MV-4-11 (cell line): Measurements from ENCODE around the gene DGCR8.

ENCODE experiments used
- DNase-seq: peaks from one replicate; lab custom pipeline; 2025; lab: John Stamatoyannopoulos, UW

The DGCR8 gene

GRCh38 chr22:20052309-20053259 lies 27.5 kb upstream of the DGCR8 start:
- DNase-seq: no peak

GRCh38 chr22:20053407-20054033 lies 26.5 kb upstream of the DGCR8 start:
- DNase-seq: no peak

- no peak for DNase-seq
Observed at GRCh38 chr22:20054034-20054427, 26.0 kb upstream of the DGCR8 start.

- DNase-seq: no peak
Observed at GRCh38 chr22:20054485-20054884, 25.6 kb upstream of the DGCR8 start.

GRCh38 chr22:20055144-20055543 lies 24.9 kb upstream of the DGCR8 start:
- DNase-seq: no peak

DNA sequence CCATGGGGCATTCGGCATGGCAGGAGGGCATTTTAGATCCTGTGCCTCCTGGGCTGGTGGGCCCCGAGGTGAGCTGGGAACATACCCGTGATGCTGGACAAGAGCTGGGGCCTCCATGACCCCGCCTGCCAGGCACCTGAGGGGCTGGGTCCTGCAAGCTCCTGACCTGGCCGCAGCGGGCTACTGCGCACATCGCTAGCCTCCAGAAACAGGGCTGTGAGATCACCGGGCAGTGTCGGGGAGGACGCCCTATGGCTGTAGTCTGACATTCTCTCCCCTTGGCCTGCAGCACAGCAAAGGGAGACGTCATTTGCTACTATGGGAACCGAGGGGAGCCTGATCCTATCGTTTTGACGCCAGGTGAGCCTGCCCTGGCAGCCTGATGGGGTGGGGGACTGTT lies 24.4 kb upstream of the DGCR8 start:
- no peak for DNase-seq

DNA sequence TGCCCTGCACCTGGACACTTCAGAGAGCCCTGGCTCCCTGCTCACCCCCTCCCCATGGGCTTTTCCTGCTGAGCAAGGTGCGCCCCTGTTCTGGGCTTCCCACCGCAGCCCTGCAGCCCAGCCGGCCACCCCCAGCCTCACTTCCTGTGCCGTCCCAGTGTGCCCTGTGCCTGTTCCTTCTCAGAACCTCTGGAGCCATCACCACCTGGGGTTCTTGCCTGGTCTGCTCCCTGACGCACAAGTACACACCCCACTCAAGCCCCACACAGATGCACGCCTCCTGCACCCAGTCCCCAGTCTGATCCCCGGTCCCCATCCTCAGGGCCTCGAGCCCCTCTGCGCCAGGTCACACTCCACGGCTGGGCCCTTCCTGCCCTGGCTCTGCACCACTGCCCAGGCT lies 23.9 kb upstream of the DGCR8 start:
- no peak for DNase-seq

- no peak for DNase-seq
Observed at GRCh38 chr22:20056696-20057386, 23.2 kb upstream of the DGCR8 start.

DNA sequence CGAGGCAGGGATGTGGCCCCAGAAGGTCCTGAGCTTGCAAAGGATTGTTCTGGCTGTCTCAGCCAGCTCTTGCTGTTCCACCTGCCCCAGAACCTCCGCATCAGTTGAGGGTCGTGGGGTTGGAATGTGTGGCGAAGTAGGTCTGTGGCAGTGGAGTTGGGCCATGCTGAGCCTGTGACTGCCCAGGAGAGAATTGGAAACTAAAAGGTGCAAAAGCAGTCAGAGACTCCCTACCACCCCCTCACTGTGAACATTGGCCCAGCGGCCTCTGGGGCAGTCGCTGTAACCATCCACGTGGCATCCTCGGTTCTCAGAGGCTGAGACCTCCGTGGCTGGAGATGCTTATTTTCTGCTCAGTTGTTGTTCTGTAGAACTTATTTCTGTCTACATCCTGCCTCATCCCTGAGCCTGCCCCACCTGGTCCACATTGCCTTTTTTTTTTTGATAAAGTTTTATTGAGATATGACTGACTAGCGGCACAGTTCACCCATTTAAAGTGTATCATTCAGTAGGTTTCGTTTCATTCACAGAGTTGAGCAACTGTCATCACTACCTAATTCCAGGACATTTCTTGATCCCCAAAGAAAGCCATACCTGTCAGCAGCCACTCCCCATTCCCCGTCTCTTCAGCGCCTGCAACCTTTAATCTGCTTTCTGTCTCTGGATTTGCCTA lies 22.3 kb upstream of the DGCR8 start:
- DNase-seq: no peak

DNA sequence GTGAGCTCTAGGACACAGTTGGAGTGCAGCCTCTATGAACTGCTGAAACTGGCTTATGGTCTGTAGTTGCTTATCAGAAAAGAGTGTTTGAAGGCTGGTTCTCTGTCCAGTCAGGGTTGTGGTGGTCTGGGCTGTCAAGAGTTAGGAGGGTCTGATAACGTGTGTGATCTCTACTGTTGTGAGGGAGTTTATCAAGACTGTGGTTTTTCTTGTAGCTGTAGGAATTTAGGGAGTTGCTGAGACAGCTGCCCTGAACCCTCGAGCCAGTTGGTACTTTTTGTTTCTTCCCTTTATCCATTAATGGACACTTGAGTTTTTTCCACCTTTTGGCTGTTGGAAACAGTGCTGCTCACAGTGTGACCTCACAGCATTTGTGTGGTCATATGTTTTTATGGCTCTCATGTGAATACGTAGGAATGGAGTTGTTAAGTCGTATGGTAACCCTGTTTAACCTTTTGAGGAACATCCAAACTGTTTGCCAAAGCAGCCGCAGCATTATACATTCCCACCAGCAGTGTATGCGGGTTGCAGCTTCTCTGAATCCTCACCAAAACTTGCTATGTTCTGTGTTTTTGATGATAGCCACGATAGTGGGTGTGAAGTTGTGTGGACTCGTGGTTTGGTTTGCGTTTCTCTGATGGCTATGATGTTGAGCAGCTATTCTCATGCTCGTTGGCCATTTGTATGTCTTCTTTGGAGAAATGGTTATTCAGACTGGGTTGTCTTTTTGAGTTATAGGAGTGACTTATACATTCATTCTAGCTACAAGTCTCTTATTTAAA lies 20.9 kb upstream of the DGCR8 start:
- DNase-seq: no peak

DNA sequence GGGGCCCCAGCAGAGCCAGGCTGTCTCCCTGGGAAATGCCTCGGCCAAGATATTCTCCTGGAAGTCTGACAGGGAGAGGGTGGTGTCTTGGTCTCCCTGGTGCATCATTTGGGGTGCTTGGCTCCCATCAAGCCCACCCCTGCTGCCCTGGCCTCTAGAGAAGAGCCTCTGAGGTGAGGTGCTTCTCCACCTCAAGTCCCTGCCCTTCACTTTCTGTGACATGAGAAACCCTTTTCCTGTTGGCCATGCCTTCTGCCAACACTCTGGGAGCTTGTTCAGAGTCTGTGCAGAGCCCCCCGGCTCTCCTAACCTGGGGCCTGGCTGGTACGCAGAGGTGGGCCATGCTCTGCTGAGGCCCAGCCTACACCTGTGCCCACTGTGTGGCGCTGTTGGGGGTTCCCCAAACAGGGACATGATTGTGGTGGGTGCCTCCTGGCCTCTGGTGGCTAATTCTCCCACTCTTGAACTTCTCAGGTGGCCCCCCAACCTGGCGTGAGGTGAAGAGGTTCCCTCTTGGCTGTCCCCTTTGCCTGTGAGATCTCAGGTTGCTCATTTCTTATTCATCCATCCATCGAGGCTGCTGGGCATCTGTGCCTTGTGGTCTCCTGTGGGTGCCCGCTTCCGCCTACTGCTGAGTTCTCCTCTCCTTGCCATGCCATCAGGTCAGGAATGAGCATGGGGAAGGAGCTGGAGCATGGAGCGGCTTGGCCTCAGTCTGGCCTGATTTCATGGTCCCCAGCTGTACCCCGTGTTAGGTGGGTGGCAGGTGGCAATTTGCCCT lies 19.2 kb upstream of the DGCR8 start:
- DNase-seq: no peak

- no peak for DNase-seq
Observed at GRCh38 chr22:20061481-20061861, 18.6 kb upstream of the DGCR8 start.

- no peak for DNase-seq
Observed at GRCh38 chr22:20062043-20062765, 17.8 kb upstream of the DGCR8 start.

DNA sequence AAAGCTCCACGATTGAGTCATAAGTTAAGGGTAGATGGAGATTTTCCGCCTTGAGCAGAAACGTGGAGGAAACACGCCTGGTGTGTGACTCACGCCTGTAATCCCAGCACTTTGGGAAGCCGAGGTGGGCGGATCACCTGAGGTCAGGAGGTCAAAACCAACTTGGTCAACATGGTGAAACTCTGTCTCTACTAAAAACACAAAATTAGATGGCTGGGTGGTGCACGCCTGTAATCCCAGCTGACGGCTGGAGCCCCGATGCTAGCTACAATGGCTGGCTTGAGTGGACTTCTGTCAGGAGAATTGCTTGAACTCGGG lies 17.3 kb upstream of the DGCR8 start:
- peak; percentile 5 for DNase-seq

- DNase-seq: no peak
Observed at GRCh38 chr22:20063271-20064139, 16.5 kb upstream of the DGCR8 start.

GRCh38 chr22:20064140-20064480 lies 15.9 kb upstream of the DGCR8 start:
- peak; percentile 21 for DNase-seq

GRCh38 chr22:20064545-20065262 lies 15.3 kb upstream of the DGCR8 start:
- no peak for DNase-seq

DNA sequence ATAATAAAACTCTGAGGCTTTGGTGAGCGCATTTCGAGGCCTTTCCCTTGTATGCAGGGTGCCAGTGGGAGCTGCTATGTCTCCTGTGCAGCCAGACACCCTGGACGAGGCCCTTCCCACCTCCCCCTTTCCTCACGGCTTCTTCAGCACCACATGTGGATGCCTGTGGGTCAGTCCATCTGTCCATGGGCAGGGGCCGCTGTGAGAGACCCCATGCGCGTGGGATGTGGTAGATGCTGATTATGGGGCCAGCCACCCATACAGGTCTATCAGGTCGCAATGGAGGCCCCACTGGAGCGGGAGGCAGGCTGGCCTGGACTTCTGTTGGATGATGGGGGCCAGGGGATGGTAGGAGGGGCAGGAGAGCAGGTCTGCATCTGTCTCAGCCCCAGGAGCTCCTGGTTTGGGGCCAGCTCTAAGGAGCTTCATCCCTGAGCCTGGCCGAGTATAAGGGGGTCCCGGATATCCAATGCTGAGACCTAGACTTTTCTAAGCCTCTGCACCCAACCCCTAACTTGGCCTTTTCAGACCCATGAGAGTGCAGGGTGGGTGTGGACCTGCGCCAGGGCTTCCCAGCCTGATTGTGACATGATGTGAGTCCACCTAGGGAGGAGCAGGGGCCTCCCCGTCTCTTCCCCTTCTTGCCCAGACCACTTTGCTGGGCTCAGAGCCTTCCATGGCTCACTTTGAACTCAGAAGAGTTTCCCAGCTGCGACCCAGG lies 14.0 kb upstream of the DGCR8 start:
- DNase-seq: no peak
